ENCODE measurements around the gene MSI2.

DNA sequence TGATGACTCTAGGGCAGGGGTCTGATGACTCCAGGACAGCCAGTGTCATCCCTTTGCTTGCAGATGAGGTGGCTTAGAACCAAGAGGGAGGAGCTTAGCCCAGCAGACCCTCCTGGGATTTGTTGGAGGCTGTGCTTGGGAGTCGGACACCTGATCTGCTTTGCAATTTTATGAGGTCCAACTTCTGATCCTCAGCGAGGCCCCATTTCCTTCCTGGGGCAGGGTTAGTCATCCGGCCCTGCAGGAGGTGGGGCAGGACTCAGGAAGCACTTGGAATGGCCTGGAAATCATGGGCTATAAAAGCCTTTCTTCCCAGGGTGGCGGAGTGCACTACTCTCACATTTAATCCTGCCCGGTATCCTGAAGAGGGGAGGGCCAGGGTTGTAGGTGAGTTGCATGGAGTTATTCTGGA lies 168.5 kb downstream of the MSI2 start:
- no peak for TF ChIP-seq POLR2A (IDR thresholded peaks at IDR 0.05)
- TF ChIP-seq, protein P1, sequence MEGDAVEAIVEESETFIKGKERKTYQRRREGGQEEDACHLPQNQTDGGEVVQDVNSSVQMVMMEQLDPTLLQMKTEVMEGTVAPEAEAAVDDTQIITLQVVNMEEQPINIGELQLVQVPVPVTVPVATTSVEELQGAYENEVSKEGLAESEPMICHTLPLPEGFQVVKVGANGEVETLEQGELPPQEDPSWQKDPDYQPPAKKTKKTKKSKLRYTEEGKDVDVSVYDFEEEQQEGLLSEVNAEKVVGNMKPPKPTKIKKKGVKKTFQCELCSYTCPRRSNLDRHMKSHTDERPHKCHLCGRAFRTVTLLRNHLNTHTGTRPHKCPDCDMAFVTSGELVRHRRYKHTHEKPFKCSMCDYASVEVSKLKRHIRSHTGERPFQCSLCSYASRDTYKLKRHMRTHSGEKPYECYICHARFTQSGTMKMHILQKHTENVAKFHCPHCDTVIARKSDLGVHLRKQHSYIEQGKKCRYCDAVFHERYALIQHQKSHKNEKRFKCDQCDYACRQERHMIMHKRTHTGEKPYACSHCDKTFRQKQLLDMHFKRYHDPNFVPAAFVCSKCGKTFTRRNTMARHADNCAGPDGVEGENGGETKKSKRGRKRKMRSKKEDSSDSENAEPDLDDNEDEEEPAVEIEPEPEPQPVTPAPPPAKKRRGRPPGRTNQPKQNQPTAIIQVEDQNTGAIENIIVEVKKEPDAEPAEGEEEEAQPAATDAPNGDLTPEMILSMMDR (IDR thresholded peaks at IDR 0.05) = no peak

Measured in thyroid gland (tissue), 4 donors.